Lower leg skin (tissue), 3 donors: ENCODE results near the gene ACACA.

Experiments used
- POLR2A ChIP-seq, 2 donors: fragments of 450-650 bp; IDR thresholded peaks; one replicate each; pipeline ENCODE4 v1.6.1; 2016 to 2017; ENCODE audit warnings: antibody characterized with exemption in 2 of 2, mild to moderate bottlenecking in 1 of 2, moderate library complexity in 1 of 2
- TF ChIP-seq, protein P1 (sequence below), 3 donors: fragments of 450-650 bp; IDR thresholded peaks; one replicate each; pipeline ENCODE4 v1.5.1; 2016; ENCODE audit warnings: antibody characterized with exemption in 3 of 3, mild to moderate bottlenecking in 3 of 3, moderate library complexity in 2 of 3

DNA sequence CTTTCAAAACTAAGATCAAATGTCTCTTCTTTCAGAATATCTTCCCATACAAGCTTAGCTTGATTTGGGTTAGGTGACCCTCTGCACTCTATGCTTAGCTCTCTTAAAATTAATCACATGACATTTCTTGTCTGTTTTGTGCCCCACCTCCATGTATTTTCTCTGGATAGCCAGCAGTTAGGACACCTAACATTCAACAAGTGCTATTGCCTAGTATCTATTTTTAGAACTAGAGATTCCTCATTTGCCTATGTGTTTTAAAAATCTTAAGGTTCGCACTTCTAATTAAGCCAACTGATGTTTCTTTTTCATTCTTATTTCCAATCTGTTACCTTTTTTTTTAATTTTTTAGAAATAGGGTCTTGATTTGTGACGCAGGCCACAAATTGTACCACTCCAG, 160.6 kb downstream of the ACACA start:
- TF ChIP-seq, protein P1, sequence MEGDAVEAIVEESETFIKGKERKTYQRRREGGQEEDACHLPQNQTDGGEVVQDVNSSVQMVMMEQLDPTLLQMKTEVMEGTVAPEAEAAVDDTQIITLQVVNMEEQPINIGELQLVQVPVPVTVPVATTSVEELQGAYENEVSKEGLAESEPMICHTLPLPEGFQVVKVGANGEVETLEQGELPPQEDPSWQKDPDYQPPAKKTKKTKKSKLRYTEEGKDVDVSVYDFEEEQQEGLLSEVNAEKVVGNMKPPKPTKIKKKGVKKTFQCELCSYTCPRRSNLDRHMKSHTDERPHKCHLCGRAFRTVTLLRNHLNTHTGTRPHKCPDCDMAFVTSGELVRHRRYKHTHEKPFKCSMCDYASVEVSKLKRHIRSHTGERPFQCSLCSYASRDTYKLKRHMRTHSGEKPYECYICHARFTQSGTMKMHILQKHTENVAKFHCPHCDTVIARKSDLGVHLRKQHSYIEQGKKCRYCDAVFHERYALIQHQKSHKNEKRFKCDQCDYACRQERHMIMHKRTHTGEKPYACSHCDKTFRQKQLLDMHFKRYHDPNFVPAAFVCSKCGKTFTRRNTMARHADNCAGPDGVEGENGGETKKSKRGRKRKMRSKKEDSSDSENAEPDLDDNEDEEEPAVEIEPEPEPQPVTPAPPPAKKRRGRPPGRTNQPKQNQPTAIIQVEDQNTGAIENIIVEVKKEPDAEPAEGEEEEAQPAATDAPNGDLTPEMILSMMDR (IDR thresholded peaks at IDR 0.05), result no peak
- no peak for TF ChIP-seq POLR2A (IDR thresholded peaks at IDR 0.05)
